Ishikawa (cell line): ENCODE measurements around the gene CDK5.

Source experiments
- CEBPB ChIP-seq: IDR thresholded peaks from 2 replicates; pipeline ENCODE4 v1.6.1; 2012
- CREB1 ChIP-seq: IDR thresholded peaks from 2 replicates; pipeline ENCODE4 v1.6.1; 2012; ENCODE audit warnings: low read depth
- EGR1 ChIP-seq: IDR thresholded peaks from 2 replicates; pipeline ENCODE4 v1.6.1; 2012
- EP300 ChIP-seq: IDR thresholded peaks from 2 replicates; pipeline ENCODE4 v1.6.1; 2012; ENCODE audit warnings: borderline replicate concordance
- FOXM1 ChIP-seq: IDR thresholded peaks from 2 replicates; pipeline ENCODE4 v1.6.1; 2012; ENCODE audit warnings: low read depth, borderline replicate concordance
- NFIC ChIP-seq: IDR thresholded peaks from 2 replicates; pipeline ENCODE4 v1.6.1; 2012
- RAD21 ChIP-seq: IDR thresholded peaks from 2 replicates; pipeline ENCODE4 v1.6.1; 2012; ENCODE audit warnings: low read depth
- TAF1 ChIP-seq: IDR thresholded peaks from 2 replicates; pipeline ENCODE4 v1.6.1; 2012; ENCODE audit warnings: low read depth, mild to moderate bottlenecking
- TCF12 ChIP-seq: IDR thresholded peaks from 2 replicates; pipeline ENCODE4 v1.6.1; 2012; ENCODE audit warnings: low read depth
- TEAD4 ChIP-seq: IDR thresholded peaks from 2 replicates; pipeline ENCODE4 v1.6.1; 2012
- YY1 ChIP-seq: IDR thresholded peaks from 2 replicates; pipeline ENCODE4 v1.6.1; 2012; ENCODE audit warnings: low read depth
- ZBTB7A ChIP-seq: IDR thresholded peaks from 2 replicates; pipeline ENCODE4 v1.6.1; 2012; ENCODE audit warnings: low read depth
- TF ChIP-seq, protein P1 (sequence below): IDR thresholded peaks from 2 replicates; pipeline ENCODE4 v1.6.1; 2012
- TF ChIP-seq, protein P2 (sequence below): IDR thresholded peaks from 2 replicates; pipeline ENCODE4 v1.6.1; 2012; ENCODE audit warnings: low read depth, mild to moderate bottlenecking
- TF ChIP-seq, protein P3 (sequence below): IDR thresholded peaks from 2 replicates; pipeline ENCODE4 v1.6.1; 2012

Gene CDK5

DNA sequence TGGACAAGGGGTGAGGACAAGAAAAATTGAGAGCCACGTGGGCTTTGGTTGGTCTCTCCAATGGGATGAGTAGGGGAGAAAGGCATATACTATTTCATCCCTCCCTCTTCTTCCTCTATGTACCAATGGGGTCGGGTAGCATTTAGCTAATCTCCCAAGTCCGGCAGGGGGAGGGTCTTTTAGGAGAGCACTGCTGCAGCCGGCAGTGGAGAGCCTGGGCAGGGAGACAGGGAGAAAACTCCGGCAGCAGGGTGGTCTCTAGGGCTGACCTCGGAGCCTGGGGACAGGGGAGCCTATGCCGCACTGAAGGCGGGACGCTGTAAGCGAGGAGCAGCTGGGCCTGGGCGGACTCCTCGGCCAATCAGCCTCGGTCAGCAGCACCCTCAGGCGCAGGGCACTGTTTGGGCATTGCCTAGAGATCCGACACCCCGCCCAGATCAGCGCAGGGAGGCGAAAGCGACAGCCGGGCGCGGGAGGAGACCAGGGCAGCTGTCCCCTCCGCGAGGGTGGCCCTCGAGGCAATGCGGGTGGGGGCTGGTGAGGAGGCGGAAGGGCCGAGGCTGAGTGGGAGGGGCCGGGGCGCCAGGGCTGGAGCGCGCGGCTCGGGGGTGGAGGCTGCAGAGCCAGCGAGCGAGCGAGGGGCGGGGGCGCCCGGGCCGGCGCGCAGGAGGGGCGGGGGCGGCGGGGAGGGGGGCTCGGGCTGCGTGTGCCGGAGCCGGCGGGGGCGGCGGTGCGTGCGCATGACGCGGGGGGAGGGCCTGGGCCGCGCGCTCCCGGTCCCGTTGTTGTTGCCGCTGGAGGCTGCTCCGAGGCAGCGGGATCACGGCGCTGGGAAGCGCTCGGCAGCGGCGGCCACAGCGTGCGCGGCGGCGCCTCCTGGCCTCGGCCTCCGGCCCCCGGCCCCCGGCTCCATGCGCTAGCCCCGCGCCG, 28.3 kb upstream of the CDK5 start, which contains the start of gene AGAP3:
AGAP3 (plus strand) TSS at position 785 of the 930 bp plus-strand sequence. CDS start 267 bp downstream, outside the sequence.
- TF ChIP-seq, protein P1, sequence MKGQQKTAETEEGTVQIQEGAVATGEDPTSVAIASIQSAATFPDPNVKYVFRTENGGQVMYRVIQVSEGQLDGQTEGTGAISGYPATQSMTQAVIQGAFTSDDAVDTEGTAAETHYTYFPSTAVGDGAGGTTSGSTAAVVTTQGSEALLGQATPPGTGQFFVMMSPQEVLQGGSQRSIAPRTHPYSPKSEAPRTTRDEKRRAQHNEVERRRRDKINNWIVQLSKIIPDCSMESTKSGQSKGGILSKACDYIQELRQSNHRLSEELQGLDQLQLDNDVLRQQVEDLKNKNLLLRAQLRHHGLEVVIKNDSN = peak; percentile 76
- no peak for TF ChIP-seq RAD21
- TF ChIP-seq CREB1 = no peak
- TF ChIP-seq CEBPB = no peak
- peak; percentile 41; the same call in 1 of the 2 replicates for TF ChIP-seq YY1
- TF ChIP-seq ZBTB7A = peak; percentile 79; the same call in 1 of the 2 replicates
- no peak for TF ChIP-seq TEAD4
- TF ChIP-seq TAF1 = peak; percentile 59
- TF ChIP-seq, protein P2, sequence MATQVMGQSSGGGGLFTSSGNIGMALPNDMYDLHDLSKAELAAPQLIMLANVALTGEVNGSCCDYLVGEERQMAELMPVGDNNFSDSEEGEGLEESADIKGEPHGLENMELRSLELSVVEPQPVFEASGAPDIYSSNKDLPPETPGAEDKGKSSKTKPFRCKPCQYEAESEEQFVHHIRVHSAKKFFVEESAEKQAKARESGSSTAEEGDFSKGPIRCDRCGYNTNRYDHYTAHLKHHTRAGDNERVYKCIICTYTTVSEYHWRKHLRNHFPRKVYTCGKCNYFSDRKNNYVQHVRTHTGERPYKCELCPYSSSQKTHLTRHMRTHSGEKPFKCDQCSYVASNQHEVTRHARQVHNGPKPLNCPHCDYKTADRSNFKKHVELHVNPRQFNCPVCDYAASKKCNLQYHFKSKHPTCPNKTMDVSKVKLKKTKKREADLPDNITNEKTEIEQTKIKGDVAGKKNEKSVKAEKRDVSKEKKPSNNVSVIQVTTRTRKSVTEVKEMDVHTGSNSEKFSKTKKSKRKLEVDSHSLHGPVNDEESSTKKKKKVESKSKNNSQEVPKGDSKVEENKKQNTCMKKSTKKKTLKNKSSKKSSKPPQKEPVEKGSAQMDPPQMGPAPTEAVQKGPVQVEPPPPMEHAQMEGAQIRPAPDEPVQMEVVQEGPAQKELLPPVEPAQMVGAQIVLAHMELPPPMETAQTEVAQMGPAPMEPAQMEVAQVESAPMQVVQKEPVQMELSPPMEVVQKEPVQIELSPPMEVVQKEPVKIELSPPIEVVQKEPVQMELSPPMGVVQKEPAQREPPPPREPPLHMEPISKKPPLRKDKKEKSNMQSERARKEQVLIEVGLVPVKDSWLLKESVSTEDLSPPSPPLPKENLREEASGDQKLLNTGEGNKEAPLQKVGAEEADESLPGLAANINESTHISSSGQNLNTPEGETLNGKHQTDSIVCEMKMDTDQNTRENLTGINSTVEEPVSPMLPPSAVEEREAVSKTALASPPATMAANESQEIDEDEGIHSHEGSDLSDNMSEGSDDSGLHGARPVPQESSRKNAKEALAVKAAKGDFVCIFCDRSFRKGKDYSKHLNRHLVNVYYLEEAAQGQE = no peak
- TF ChIP-seq TCF12 = no peak
- peak; percentile 66 for TF ChIP-seq EGR1
- TF ChIP-seq NFIC = no peak
- TF ChIP-seq, protein P3, sequence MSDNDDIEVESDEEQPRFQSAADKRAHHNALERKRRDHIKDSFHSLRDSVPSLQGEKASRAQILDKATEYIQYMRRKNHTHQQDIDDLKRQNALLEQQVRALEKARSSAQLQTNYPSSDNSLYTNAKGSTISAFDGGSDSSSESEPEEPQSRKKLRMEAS = peak; percentile 75
- no peak for TF ChIP-seq FOXM1
- no peak; the same call in 1 of the 2 replicates for TF ChIP-seq EP300

DNA sequence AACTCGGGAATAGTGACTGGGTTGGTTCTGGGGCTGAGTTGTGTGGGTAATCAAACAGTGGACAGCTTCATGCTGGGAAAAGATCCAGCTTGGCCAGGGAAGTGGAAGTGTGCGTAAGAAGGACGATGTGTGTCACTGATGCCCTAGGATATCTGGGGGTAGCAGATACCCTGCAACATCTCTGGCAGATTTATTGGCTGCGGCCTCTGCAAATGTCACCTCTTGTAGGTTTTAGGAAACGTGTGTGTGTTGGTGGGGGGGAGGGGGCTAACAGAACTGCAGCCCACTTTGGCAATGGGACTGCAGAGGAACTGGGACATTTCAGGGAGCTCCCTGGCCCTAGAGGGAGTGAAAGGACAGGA, 27.6 kb upstream of the CDK5 start:
- TF ChIP-seq CEBPB (no peak), EGR1 (no peak), TEAD4 (no peak), TCF12 (no peak), EP300 (no peak), FOXM1 (no peak), CREB1 (no peak), YY1 (no peak), NFIC (no peak), ZBTB7A (no peak), RAD21 (no peak), TAF1 (no peak)
- TF ChIP-seq, protein P2 = no peak
- TF ChIP-seq, protein P3 = no peak
- TF ChIP-seq, protein P1 = no peak

DNA sequence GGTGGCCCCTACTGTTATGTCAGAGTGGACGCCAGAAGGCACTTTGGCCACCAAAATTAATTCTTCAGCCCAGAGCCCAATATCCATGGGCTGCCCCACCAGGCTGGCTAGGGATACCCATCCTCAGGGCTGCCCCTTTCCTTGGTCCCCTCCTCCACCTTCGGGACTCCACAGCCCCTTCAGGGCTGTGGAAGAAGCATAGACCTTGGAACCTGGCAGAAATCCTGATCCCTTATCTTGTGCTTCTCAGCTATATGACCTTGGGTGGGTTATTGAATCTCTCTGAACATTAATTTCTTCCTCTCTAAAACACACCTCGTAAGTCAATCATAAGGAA, 26.1 kb upstream of the CDK5 start:
- TF ChIP-seq TAF1 = no peak
- TF ChIP-seq ZBTB7A = no peak
- no peak for TF ChIP-seq NFIC
- no peak for TF ChIP-seq RAD21
- TF ChIP-seq FOXM1 = no peak
- TF ChIP-seq CREB1 = no peak
- no peak for TF ChIP-seq YY1
- TF ChIP-seq, protein P1 = no peak
- TF ChIP-seq TEAD4 = no peak
- no peak for TF ChIP-seq CEBPB

DNA sequence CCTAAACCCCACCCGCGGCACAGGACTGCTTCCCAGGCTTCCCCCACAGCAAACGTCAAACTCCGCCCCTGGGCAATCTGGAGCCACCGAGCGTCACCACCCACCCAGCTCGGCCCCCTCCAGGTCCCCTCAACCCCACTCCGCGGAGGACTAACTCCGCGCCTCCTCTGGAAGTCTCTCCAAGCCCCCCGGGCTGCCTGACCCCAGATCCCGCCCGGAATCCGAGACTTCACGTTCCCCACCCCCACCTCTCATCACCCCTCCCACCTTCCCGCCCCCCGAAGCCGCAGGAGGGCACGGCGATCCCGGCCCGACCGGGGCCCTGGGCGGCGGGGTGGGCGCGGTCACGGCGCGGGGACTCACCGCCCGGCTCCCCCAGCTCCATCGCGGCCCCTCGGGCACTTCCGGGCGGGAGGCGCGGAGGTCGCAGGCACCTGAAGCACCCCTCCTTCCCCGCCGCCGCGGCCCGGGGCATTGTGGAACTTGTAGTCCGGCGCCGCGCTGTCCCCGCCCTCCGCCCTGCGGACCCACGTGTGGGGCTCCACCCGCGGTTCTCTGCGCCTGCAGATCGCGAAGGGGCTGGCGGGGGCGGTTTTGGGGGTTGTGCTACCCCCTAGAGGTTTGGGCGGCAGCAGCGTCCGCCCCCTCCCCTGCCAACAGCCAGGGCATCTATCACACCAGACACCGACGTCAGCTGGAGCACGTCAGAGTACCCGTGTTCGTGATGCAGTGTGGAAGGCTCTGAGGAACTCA, 25.6 kb upstream of the CDK5 start, which contains the start of gene TMUB1:
TMUB1 (minus strand) TSS at position 423 of the 753 bp plus-strand sequence. CDS start 930 bp downstream, outside the sequence.
- TF ChIP-seq CREB1 = peak; percentile 29; the same call in 1 of the 2 replicates
- no peak for TF ChIP-seq ZBTB7A
- TF ChIP-seq TEAD4 = no peak
- no peak for TF ChIP-seq EP300
- peak; percentile 42; the same call in 1 of the 2 replicates for TF ChIP-seq TAF1
- no peak for TF ChIP-seq EGR1
- TF ChIP-seq FOXM1 = no peak
- TF ChIP-seq, protein P3 = peak; percentile 55; the same call in 1 of the 2 replicates
- TF ChIP-seq YY1 = 0 out of 2 replicates have a peak, but pooled peaks have one; percentile 41
- no peak for TF ChIP-seq TCF12
- TF ChIP-seq, protein P1 = peak; percentile 63
